AG10803 (cell line): ENCODE measurements around the gene MAPKAP1.
"Not testable (repeated sequence)": the region's sequence is repeated elsewhere in the genome, so short reads cannot be mapped to it uniquely, and the experiment has no call there.

Source experiments
- DNase-seq: peaks from one replicate; pipeline ENCODE4 v3.0.0; 2010; ENCODE audit warnings: low read depth
- H3K4me3 ChIP-seq: 2 replicates; pipeline ENCODE4 v1.5.1; 2011; ENCODE audit warnings: mild to moderate bottlenecking, low read length, control low read depth
- TF ChIP-seq, protein P1 (sequence below): conservative IDR thresholded peaks from 2 replicates; pipeline ENCODE4 v1.5.1; 2011; ENCODE audit warnings: mild to moderate bottlenecking, low read length, control low read depth, inconsistent platforms

Gene MAPKAP1

DNA sequence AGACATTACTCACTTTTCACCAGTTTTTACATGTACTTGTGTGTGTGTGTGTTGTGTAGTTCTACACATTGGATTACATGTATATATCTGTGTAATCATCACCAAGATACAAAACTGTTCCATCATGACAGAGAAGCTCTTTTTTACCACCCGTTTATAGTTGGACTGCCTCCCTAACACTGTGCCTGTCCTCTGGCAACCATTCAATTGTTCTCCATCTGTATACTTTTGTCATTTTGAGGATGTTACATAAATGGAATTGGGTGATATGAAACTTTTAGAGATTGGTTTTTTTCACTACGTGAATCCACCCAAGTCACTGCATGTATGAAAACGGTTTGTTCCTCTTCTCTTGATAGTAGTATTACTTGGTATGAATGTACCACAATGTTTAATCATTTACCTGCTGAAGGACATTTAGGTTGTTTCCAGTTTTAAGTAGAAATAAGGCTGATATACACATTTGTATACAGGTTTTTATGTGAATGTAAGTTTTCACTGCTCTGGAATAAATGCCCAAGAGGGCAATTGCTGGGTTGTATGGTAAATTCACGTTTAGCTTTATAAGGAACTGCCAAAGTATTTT lies 126.2 kb downstream of the MAPKAP1 start:
- TF ChIP-seq, protein P1, sequence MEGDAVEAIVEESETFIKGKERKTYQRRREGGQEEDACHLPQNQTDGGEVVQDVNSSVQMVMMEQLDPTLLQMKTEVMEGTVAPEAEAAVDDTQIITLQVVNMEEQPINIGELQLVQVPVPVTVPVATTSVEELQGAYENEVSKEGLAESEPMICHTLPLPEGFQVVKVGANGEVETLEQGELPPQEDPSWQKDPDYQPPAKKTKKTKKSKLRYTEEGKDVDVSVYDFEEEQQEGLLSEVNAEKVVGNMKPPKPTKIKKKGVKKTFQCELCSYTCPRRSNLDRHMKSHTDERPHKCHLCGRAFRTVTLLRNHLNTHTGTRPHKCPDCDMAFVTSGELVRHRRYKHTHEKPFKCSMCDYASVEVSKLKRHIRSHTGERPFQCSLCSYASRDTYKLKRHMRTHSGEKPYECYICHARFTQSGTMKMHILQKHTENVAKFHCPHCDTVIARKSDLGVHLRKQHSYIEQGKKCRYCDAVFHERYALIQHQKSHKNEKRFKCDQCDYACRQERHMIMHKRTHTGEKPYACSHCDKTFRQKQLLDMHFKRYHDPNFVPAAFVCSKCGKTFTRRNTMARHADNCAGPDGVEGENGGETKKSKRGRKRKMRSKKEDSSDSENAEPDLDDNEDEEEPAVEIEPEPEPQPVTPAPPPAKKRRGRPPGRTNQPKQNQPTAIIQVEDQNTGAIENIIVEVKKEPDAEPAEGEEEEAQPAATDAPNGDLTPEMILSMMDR: no peak
- H3K4me3 ChIP-seq: no peak overlapping the region
- DNase-seq: no peak

DNA sequence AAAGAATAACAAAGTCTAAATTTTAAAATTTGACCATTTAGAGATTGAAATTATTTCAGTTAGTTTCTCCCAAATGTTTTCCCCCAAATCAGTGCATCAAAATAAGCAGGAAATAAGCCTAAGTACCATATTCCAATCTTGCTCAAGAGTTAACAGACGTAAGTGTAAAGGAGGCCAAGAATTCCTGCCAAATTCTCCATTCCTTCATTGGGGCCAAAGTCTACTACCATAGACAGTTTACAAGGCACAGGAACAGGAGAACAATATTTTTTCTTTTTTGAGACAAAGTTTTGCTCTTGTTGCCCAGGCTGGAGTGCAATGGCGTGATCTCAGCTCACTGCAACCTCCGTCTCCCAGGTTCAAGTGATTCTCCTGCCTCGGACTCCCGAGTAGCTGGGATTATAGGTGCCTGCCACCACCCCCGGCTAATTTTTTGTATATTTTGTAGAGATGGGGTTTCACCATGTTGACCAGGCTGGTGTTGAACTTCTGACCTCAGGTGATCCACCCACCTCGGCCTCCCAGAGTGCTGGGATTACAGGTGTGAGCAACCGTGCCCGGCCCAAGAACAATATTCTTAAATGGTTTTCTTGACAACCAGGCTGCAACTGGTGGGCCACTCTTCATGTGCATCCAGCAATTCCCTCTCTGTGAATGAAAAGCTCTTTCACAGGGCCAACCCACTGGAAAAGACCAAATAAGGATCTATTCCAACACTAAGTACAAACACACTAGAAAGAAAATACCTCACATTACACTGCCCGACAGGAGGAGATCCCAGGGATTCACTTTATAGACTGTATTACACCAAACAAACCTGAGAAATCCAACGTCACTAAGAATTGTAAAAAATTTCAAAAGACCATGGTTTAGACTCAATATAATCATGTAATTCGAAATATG lies 127.7 kb downstream of the MAPKAP1 start:
- TF ChIP-seq, protein P1: no peak
- no peak for DNase-seq
- H3K4me3 ChIP-seq: no peak overlapping the region

DNA sequence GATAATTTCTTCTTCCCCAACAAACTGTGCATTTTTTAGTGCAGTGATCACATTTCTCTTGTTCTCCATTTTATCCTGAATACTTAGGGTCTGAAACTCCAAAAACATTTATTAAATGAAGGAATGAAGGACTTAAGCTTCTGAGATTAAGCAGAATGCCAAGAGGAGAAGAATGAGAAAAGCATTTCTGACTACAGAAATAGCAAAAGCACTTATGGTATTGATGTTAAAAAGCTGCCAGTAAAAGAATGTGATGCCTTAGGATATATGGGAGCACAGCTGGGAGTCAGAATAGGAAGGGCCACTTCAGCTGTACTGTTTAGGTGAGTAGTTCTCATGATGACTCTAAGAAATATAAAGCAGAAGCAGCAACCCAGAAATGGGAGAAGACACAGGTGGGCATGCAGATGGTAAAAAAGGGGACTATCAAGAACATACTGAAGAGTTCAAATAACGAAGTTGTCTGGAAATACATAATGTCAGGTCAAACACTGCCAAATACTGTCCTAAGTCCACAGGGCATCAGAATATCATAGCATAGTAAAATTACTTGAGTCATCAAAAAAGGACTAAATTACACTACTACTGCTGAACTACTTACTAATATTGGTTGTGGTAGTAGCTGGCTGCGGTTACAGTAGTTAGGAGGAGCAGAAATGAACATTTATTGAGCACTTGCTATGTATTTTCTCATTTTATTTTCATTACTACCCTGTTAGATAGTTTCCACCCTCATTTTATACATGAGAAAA lies 132.7 kb downstream of the MAPKAP1 start:
- no peak overlapping the region for H3K4me3 ChIP-seq
- no peak for DNase-seq
- TF ChIP-seq, protein P1: no peak

DNA sequence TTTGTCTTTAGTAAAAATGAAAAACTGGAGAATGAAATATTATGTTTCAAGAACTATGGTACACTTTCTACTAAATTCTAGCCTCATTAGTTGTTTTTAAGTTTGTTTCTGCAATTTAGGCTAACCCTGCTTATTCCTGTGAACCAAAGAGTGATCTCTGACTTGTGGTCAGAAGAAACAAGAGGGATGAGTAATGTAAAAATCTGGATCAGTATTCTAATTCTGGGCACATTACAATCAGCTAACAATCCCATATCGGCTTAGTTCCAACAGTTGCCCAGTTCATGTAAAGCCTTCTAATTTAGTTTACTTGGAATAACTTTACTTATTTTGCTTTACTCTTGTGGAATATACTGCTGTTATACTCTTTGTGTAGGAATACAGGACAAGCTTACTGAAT lies 134.5 kb downstream of the MAPKAP1 start:
- DNase-seq: peak; percentile 21
- not testable (repeated sequence) for H3K4me3 ChIP-seq

DNA sequence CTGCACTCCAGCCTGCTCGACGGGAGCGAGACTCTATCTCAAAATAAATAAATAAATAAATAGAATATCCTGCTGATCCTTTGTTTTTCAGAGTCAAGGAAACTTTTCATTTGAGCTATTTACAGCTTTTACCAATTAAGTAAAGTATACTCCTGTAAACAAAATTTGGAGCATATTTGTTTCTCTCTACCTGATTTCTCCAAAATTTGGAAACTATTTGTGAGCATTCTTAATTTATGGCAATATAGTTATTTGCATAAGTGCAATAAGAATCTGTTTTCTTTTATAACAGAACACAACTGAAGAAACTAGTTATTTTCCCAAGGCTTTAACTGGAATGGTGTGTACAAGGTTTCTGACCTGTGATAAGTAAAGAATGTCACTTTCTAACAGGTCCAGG lies 135.2 kb downstream of the MAPKAP1 start:
- DNase-seq, H3K4me3 ChIP-seq: not testable (repeated sequence)

DNA sequence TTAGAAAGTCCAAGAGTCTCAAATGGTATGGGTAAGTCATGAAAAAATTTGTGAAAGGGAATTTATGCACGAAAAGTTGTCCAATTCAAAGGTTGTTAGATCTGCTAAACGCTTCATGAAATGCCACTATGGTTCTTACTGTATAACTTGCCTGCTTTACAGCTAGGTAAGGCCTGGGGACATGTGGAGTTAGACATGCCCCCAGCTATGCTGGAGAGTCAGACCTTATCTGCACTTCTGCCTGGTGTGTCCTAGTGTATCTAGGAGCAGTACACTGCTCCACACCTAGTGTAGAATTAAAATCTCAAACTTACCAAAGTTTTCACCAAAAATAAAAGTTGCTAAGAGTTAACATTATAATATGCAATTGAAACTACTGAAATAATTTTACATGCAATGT lies 136.8 kb downstream of the MAPKAP1 start:
- TF ChIP-seq, protein P1: no peak
- H3K4me3 ChIP-seq: no peak overlapping the region
- no peak for DNase-seq

DNA sequence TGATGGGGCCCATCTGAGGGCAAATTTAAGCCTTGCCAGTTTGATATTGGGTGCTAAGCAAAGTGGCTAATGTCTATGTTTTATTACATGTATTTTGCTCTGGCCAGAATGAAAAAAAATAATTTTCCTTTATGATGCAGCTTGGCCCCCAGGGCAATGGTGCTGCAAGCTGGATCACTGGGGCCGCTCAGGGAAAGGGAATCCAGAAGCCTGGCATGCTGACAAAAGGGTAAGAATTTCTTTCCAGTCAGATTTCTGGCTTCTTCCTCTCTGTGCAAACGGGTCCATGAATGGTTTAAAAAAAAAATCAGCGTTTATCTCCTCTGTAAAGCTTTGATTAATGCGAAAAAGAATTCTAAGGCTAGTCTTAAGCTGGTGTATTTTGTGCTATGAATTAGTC lies 138.4 kb downstream of the MAPKAP1 start:
- H3K4me3 ChIP-seq: no peak overlapping the region
- TF ChIP-seq, protein P1: no peak
- DNase-seq: peak; percentile 37

DNA sequence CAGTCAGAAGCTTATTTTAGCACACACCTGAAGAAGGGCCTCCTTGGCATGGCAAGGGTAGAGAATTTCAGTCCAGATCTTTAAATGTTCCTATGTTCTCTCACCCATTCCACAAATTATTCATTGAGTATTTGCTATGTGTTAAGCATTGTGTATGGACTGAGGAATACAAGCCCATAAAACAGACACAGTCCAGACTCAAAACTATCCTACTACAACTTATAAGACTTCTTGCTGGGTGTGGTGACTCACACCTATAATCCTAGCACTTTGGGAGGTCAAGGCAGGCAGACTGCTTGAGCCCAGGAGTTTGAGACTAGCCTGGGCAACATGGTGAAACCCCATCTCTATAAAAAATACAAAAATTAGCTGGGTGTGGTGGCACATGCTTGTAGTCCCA lies 141.0 kb downstream of the MAPKAP1 start:
- DNase-seq, H3K4me3 ChIP-seq: not testable (repeated sequence)
